Tibial nerve (tissue), 4 donors: Measurements from ENCODE around the gene SLC40A1. TPM values are rescaled to one million over a fixed set of nuclear protein-coding genes. Genes with fewer than 3 reads are reported as not detected.

Experiments
- DNase-seq, 2 donors: peaks; one replicate each; pipeline ENCODE4 v3.0.0-alpha.2; 2019; ENCODE audit warnings: low spot score in 2 of 2
- H3K27ac ChIP-seq, 4 donors: fragments of 200-600 bp; sonication (generic) in 3 of 4; one replicate each; pipeline ENCODE4 v1.5.1; 2017 to 2019; ENCODE audit warnings: mild to moderate bottlenecking in 1 of 4
- H3K27me3 ChIP-seq, 2 donors: fragments of 200-600 bp; sonication (generic) in 1 of 2; one replicate each; pipeline versions ENCODE4 v1.5.1 to v1.6.0; 2017 to 2019
- H3K36me3 ChIP-seq, 3 donors: fragments of 200-600 bp; sonication (generic); one replicate each; pipeline ENCODE4 v1.5.1; 2018 to 2019
- H3K4me1 ChIP-seq, 4 donors: fragments of 200-600 bp; sonication (generic) in 3 of 4; one replicate each; pipeline ENCODE4 v1.5.1; 2017 to 2019
- H3K4me3 ChIP-seq, 4 donors: fragments of 200-600 bp; sonication (generic) in 3 of 4; one replicate each; pipeline ENCODE4 v1.5.1; 2017 to 2019; ENCODE audit warnings: mild to moderate bottlenecking in 1 of 4, moderate library complexity in 1 of 4
- H3K9me3 ChIP-seq, 4 donors: fragments of 200-600 bp; sonication (generic) in 3 of 4; one replicate each; pipeline ENCODE4 v1.5.1; 2017 to 2019
- EP300 ChIP-seq, 2 donors: sonication (generic); formaldehyde crosslinking; IDR thresholded peaks; one replicate each; pipeline ENCODE4 v1.6.1; 2017; ENCODE audit warnings: antibody characterized with exemption in 2 of 2, mild to moderate bottlenecking in 1 of 2
- POLR2A ChIP-seq, 2 donors: fragments of 450-650 bp; IDR thresholded peaks; one replicate each; pipeline ENCODE4 v1.6.1; 2017; ENCODE audit warnings: antibody characterized with exemption in 2 of 2, mild to moderate bottlenecking in 2 of 2, moderate library complexity in 2 of 2
- WGBS, 2 donors: methylation state at CpG; one replicate each; pipeline ENCODE4 v1.1.5; 2018; 5-methylcytosine and 5-hydroxymethylcytosine counted together
- total RNA-seq, 4 donors: library from RNA; depleted of rRNA; stranded (reverse); fragments of >200 nt; gene quantifications; one replicate each; pipeline ENCODE4 v1.1.0, GENCODE V29; 2016
- TF ChIP-seq, protein P1 (sequence below), 5 experiments: fragments of 200-600 bp in 3 of 5; fragments of 450-650 bp in 2 of 5; sonication (generic) in 3 of 5; IDR thresholded peaks; one replicate each; pipeline ENCODE4 v1.5.1; 2016 to 2019; ENCODE audit warnings: antibody characterized with exemption in 5 of 5, mild to moderate bottlenecking in 3 of 5, moderate library complexity in 2 of 5

SLC40A1 gene
- total RNA-seq, 4 donors from 2014 or later: 26.0 to 51.1 (median 36.0) TPM

DNA sequence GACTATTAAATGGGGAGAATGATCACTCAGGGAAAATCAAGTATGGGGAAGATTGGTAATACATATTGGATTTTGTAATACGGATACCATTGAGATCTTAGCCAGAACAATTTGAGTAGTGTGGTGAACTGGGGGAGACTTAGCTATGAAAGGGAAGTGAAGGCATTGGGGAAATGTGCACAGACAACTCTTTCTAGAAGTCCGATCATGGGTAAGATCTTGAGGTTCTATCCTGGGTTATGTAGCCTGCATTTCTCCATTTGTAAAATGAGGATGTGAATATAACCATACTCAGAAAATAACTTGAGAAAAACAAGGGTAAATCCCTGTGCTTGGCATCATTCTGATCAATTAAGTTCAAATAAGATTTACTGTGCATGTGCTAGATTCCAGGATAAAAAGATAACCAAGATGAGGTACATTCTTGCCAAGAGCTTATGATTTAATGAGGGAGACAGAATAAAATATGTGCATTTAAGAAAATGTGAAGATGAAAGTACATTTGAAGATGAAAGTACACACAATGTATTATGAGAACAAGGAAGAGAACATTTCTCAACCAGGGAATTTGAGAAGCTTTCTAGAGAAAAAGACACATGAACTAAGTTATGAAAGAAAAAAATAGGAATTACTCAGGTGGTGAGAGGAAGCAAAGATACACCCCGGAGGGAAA lies 49.5 kb downstream of the SLC40A1 start:
- peak overlapping the region in 1 of 4 donors; percentile 18 for H3K27ac ChIP-seq
- WGBS, 2 donors: 82 to 83% methylated on average over 3 of the region's 3 CpGs
- H3K9me3 ChIP-seq: no peaks in the 10 kb centered on the region

DNA sequence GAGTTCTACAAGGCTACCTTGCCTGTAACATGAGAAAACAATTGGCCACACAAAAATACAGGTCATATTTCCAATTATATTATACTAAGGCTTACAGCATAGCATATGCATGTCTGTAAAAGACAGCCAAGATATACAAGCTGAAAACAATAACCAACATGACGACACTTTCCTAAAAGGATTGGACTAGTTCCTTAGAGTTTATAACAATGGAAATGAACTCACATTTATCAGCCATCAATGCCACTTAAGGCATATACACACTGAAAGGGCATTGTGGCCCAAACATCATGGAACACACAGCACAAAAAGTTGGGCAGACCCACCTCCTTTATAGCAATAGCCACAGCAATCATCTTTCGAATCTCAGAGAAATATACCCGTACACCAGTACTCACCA lies 52.0 kb downstream of the SLC40A1 start:
- H3K27me3 ChIP-seq: no peaks in the 10 kb centered on the region
- peaks cover 0 to 20% (median 3%) of the 10 kb centered on the region in 4 donors for H3K4me1 ChIP-seq
- no peaks in the 10 kb centered on the region for H3K9me3 ChIP-seq
- no peak for DNase-seq
- no peak overlapping the region for H3K4me3 ChIP-seq
- H3K27ac ChIP-seq: no peak overlapping the region
- TF ChIP-seq, protein P1, sequence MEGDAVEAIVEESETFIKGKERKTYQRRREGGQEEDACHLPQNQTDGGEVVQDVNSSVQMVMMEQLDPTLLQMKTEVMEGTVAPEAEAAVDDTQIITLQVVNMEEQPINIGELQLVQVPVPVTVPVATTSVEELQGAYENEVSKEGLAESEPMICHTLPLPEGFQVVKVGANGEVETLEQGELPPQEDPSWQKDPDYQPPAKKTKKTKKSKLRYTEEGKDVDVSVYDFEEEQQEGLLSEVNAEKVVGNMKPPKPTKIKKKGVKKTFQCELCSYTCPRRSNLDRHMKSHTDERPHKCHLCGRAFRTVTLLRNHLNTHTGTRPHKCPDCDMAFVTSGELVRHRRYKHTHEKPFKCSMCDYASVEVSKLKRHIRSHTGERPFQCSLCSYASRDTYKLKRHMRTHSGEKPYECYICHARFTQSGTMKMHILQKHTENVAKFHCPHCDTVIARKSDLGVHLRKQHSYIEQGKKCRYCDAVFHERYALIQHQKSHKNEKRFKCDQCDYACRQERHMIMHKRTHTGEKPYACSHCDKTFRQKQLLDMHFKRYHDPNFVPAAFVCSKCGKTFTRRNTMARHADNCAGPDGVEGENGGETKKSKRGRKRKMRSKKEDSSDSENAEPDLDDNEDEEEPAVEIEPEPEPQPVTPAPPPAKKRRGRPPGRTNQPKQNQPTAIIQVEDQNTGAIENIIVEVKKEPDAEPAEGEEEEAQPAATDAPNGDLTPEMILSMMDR (IDR thresholded peaks at IDR 0.05): no peak
- no peak for TF ChIP-seq POLR2A (IDR thresholded peaks at IDR 0.05)
- no peak for TF ChIP-seq EP300 (IDR thresholded peaks at IDR 0.05)
- no peaks in the 10 kb centered on the region for H3K36me3 ChIP-seq
- WGBS, 2 donors: 74 to 80% methylated on average over 3 of the region's 3 CpGs

More for the DNA sequence above, 49.5 kb downstream of the SLC40A1 start:
- Histone ChIP-seq H3K36me3 (no peaks in the 10 kb centered on the region), H3K4me1 (peaks cover 0 to 29% (median 6%) of the 10 kb centered on the region in 4 donors), H3K27me3 (no peaks in the 10 kb centered on the region), H3K4me3 (no peak overlapping the region)
- no peak for DNase-seq
- peak in 1 of 2 donors; percentile 7 for TF ChIP-seq EP300 (IDR thresholded peaks at IDR 0.05)
- TF ChIP-seq, protein P1 (IDR thresholded peaks at IDR 0.05): no peak

DNA sequence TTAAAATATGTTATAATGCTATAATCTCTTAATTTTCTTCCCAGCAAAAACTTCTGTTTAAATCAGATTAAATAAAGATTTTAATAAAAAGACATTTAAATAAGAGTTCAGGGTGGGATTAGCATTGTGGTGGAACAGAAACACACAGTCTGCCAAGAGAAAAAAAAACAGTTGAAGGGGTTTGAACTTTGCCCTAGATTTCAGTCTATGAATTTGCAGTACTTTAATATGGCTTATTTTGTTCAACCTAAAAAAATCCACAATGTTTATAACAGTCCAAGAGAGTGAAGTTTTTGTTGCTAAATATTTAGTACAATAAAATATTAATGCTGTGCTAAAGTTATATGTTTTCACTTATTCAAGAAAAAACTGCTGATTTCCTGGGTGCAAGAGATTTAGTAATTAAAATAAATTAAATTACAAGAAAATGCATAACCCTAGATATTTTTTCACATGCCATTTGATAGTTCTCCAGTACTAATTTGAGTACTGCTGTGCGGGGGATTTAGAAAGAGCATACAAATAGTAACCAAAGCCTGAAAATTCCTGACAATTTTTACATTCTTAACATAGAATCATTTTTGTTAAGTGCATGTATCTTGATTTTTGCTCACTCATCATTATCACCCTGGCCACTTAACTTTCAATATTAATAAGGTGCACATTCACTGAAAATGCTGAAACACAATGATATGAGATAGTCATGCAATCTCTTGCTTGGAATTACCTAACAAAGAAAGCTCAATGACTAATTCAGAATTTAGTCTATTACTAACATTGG lies 52.6 kb downstream of the SLC40A1 start:
- no peaks in the 10 kb centered on the region for H3K9me3 ChIP-seq
- H3K27ac ChIP-seq: peak overlapping the region in 2 of 4 donors; percentile 49 to 59
- no peak overlapping the region for H3K4me3 ChIP-seq
- 44 to 47% methylated on average over 1 of the region's 1 CpG for WGBS, 2 donors
- H3K4me1 ChIP-seq: peaks cover 0 to 20% (median 3%) of the 10 kb centered on the region in 4 donors
- no peaks in the 10 kb centered on the region for H3K27me3 ChIP-seq
- no peak for DNase-seq
- no peaks in the 10 kb centered on the region for H3K36me3 ChIP-seq
- TF ChIP-seq POLR2A (IDR thresholded peaks at IDR 0.05): no peak
- TF ChIP-seq EP300 (IDR thresholded peaks at IDR 0.05): no peak
- TF ChIP-seq, protein P1 (IDR thresholded peaks at IDR 0.05): no peak

DNA sequence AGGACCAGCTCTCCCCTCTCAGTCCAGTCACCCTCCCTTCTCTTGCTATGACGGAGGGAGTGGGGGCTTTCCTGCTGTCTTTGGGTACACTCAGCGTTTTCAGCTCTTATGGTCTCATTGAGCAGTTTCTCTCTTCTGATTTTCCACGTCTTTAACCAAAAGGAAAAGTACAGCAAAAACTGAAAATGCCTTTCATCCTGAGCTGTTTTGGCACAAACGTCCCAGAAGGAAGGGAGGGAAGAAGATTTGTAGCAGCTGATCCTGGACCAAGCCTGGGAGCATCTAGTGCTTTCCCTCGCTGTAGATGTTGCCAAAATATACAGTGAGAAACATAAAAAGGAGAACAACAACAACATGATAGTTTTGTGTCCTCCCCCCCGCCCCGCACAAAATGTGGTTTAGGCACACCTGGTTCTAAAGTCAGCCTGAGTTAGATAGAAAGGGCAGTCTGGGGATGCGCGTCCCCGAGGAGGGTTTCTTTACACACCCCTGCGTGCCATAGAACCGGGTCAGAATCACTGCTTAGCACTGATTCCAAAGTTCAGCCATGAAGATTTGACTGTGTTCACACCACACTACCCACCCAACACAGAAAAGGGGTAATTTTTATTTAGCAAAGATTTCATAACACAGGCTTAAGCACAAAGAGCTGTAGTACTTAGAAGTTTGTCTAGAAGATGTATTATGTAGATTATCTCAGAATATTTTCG lies 53.4 kb downstream of the SLC40A1 start:
- H3K36me3 ChIP-seq: no peaks in the 10 kb centered on the region
- DNase-seq: no peak
- H3K4me3 ChIP-seq: peak overlapping the region in 1 of 4 donors; percentile 15
- no peaks in the 10 kb centered on the region for H3K27me3 ChIP-seq
- no peaks in the 10 kb centered on the region for H3K9me3 ChIP-seq
- WGBS, 2 donors: 48 to 51% methylated on average over 13 of the region's 13 CpGs
- peak overlapping the region in 3 of 4 donors; percentile 15 to 59 (median 49) for H3K27ac ChIP-seq
- peaks cover 0 to 28% (median 6%) of the 10 kb centered on the region in 4 donors for H3K4me1 ChIP-seq
- TF ChIP-seq POLR2A (IDR thresholded peaks at IDR 0.05) (no peak), EP300 (IDR thresholded peaks at IDR 0.05) (no peak)
- TF ChIP-seq, protein P1 (IDR thresholded peaks at IDR 0.05): no peak
